ENCODE results near the gene BRCA2.

DNA sequence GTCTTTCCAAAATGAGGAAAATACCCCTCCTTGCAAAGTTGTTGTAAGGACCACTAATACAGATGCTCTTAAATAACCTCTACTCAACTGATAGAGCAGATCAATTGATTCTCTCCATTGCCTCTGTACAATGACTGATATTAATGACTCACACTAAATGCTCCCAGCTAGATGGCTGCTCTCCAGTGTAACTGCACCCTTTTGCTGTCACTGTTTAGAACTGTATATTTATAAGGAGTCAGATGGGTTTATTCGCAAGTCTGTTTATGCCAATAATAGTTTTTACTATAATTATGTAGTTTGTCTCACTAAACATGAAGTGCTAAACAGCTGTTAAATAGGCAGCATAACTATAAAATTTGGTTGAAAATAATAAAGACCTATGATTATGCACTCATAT is 133.7 kb downstream of the BRCA2 start:
- TF ChIP-seq EZH2 (optimal IDR thresholded peaks at IDR 0.05; ENCODE audit: low read depth, low read length) (no peak), EZH2phosphoT487 (IDR thresholded peaks at IDR 0.05; ENCODE audit: low read length) (no peak)
